HEK293 (cell line): ENCODE measurements around the gene FGFBP3.

Experiments
- CTCF ChIA-PET: fragments of 350-600 bp; formaldehyde crosslinking; extraction: SDS; loops from one replicate; lab custom pipeline; 2021; ENCODE audit warnings: antibody characterized with exemption; lab: Yijun Ruan, JAX
- POLR2A ChIA-PET: fragments of 300-600 bp; formaldehyde crosslinking; extraction: SDS; loops from one replicate; lab custom pipeline; 2020; ENCODE audit warnings: antibody characterized with exemption, inconsistent platforms; lab: Yijun Ruan, JAX
- H3K27ac ChIP-seq: fragments of 200-500 bp; sonication (Bioruptor generic); 2 replicates; pipeline ENCODE4 v1.5.1; 2014; ENCODE audit warnings: low read depth, low read length, control low read depth, inconsistent platforms; ENCODE audit errors: extremely low read depth
- H3K36me3 ChIP-seq, 2 experiments: fragments of 200-500 bp in 1 of 2; sonication (Bioruptor generic) in 1 of 2; 1 replicate in 1 of 2; 2 replicates in 1 of 2; pipeline ENCODE4 v1.5.1; 2014 to 2017; ENCODE audit warnings: inconsistent platforms in 2 of 2, low read length in 2 of 2; ENCODE audit not compliant: control insufficient read depth in 2 of 2, insufficient read depth in 1 of 2
- H3K4me1 ChIP-seq: fragments of 200-500 bp; sonication (Bioruptor generic); 2 replicates; pipeline ENCODE4 v1.5.1; 2014; ENCODE audit warnings: mild to moderate bottlenecking, low read length, inconsistent platforms; ENCODE audit not compliant: control insufficient read depth, insufficient read depth
- H3K4me3 ChIP-seq: 2 replicates; pipeline ENCODE4 v1.5.1; 2011; ENCODE audit warnings: low read depth, mild to moderate bottlenecking, control low read depth, low read length, moderate library complexity
- H3K9me3 ChIP-seq: fragments of 200-500 bp; sonication (Bioruptor generic); 2 replicates; pipeline ENCODE4 v1.5.1; 2014; ENCODE audit warnings: low read depth, low read length, inconsistent platforms; ENCODE audit not compliant: control insufficient read depth, insufficient read depth
- OVOL3 ChIP-seq: fragments of 450-650 bp; formaldehyde crosslinking; IDR thresholded peaks from 2 replicates; pipeline ENCODE4 v1.5.1; 2016; ENCODE audit warnings: missing biosample characterization, missing genetic modification characterization
- PRDM10 ChIP-seq: fragments of 450-650 bp; formaldehyde crosslinking; IDR thresholded peaks from 2 replicates; pipeline ENCODE4 v1.5.1; 2016; ENCODE audit warnings: missing biosample characterization, missing genetic modification characterization
- SP2 ChIP-seq: fragments of 450-650 bp; formaldehyde crosslinking; IDR thresholded peaks from 2 replicates; pipeline ENCODE4 v1.5.1; 2016; ENCODE audit warnings: missing biosample characterization, missing genetic modification characterization
- YY2 ChIP-seq: fragments of 450-650 bp; formaldehyde crosslinking; IDR thresholded peaks from 2 replicates; pipeline ENCODE4 v1.5.1; 2016; ENCODE audit warnings: missing biosample characterization, missing genetic modification characterization
- ZBTB10 ChIP-seq: fragments of 450-650 bp; formaldehyde crosslinking; IDR thresholded peaks from 2 replicates; pipeline ENCODE4 v1.5.1; 2016; ENCODE audit warnings: missing biosample characterization, missing genetic modification characterization
- ZBTB11 ChIP-seq: fragments of 450-650 bp; formaldehyde crosslinking; conservative IDR thresholded peaks from 2 replicates; pipeline ENCODE4 v1.5.1; 2016; ENCODE audit warnings: low read depth, missing biosample characterization, missing genetic modification characterization
- ZBTB6 ChIP-seq: fragments of 450-650 bp; formaldehyde crosslinking; IDR thresholded peaks from 2 replicates; pipeline ENCODE4 v1.5.1; 2017; ENCODE audit warnings: missing biosample characterization, missing genetic modification characterization
- ZFP37 ChIP-seq: fragments of 450-650 bp; formaldehyde crosslinking; IDR thresholded peaks from 2 replicates; pipeline ENCODE4 v1.5.1; 2016; ENCODE audit warnings: missing biosample characterization, missing genetic modification characterization
- ZNF10 ChIP-seq: fragments of 450-650 bp; formaldehyde crosslinking; IDR thresholded peaks from 2 replicates; pipeline ENCODE4 v1.5.1; 2017; ENCODE audit warnings: missing biosample characterization, missing genetic modification characterization
- ZNF121 ChIP-seq: fragments of 450-650 bp; formaldehyde crosslinking; IDR thresholded peaks from 2 replicates; pipeline ENCODE4 v1.5.1; 2016; ENCODE audit warnings: missing biosample characterization, missing genetic modification characterization
- ZNF335 ChIP-seq: fragments of 450-650 bp; formaldehyde crosslinking; conservative IDR thresholded peaks from 2 replicates; pipeline ENCODE4 v1.5.1; 2016; ENCODE audit warnings: missing biosample characterization, missing genetic modification characterization
- ZNF354C ChIP-seq: fragments of 450-650 bp; formaldehyde crosslinking; IDR thresholded peaks from 2 replicates; pipeline ENCODE4 v1.5.1; 2016; ENCODE audit warnings: missing biosample characterization, missing genetic modification characterization, low read depth, borderline replicate concordance
- ZNF366 ChIP-seq: fragments of 450-650 bp; formaldehyde crosslinking; conservative IDR thresholded peaks from 2 replicates; pipeline ENCODE4 v1.5.1; 2016; ENCODE audit warnings: missing biosample characterization, missing genetic modification characterization
- ZNF626 ChIP-seq: fragments of 450-650 bp; sonication (Bioruptor Pico); formaldehyde crosslinking; IDR thresholded peaks from 2 replicates; pipeline ENCODE4 v1.5.1; 2018; ENCODE audit warnings: missing biosample characterization, missing genetic modification characterization, inconsistent platforms
- ZSCAN5A ChIP-seq: fragments of 450-650 bp; formaldehyde crosslinking; IDR thresholded peaks from 2 replicates; pipeline ENCODE4 v1.5.1; 2016; ENCODE audit warnings: missing biosample characterization, missing genetic modification characterization

FGFBP3 gene

GRCh38 chr10:91880310-91880709 lies 29.0 kb downstream of the FGFBP3 start:
- Histone ChIP-seq H3K4me1 (peaks cover 18% of the 10 kb centered on the region), H3K27ac (no peak overlapping the region), H3K9me3 (no peaks in the 10 kb centered on the region), H3K4me3 (no peak overlapping the region), H3K36me3 (no peaks in the 10 kb centered on the region)
- TF ChIP-seq ZNF335 (peak; percentile 45), ZNF10 (tag by site-specific recombination) (no peak), ZFP37 (tag by site-specific recombination) (no peak), ZNF121 (tag by site-specific recombination) (no peak), PRDM10 (tag by site-specific recombination) (peak; percentile 30; the same call in 1 of the 2 replicates), ZNF354C (tag by site-specific recombination) (no peak), OVOL3 (tag by site-specific recombination) (no peak), ZBTB10 (no peak), SP2 (tag by site-specific recombination) (peak; percentile 29; the same call in 1 of the 2 replicates)
- CTCF ChIA-PET = interaction anchor here (1.1 kb wide), 1 partner anchor 32 kb away, joined by 5 read pairs; no protein-coding TSS in a partner anchor
- POLR2A ChIA-PET = no interaction called here

GRCh38 chr10:91879515-91880170 lies 29.6 kb downstream of the FGFBP3 start:
- POLR2A ChIA-PET = no interaction called here
- no peaks in the 10 kb centered on the region for H3K36me3 ChIP-seq

More at GRCh38 chr10:91879515-91880170, 29.6 kb downstream of the FGFBP3 start:
- H3K9me3 ChIP-seq = no peaks in the 10 kb centered on the region
- CTCF ChIA-PET = interaction anchor here (0.7 to 1.1 kb wide), 2 partner anchors 33 to 980 kb away, joined by 3 to 5 read pairs; no protein-coding TSS in a partner anchor
- H3K27ac ChIP-seq = no peak overlapping the region
- H3K4me3 ChIP-seq = no peak overlapping the region
- TF ChIP-seq ZBTB11 (tag by site-specific recombination) (no peak), ZSCAN5A (tag by site-specific recombination) (no peak), ZBTB6 (tag by site-specific recombination) (no peak), YY2 (tag by site-specific recombination) (no peak), ZNF626 (no peak), ZNF366 (tag by site-specific recombination) (no peak)
- H3K4me1 ChIP-seq = peaks cover 12% of the 10 kb centered on the region
